Activated T-helper 17 cell treated with anti-CD3 and anti-CD28 coated beads, Interleukin-2, amount 50 U/mL, for 72 hours (primary cell): ENCODE measurements around the gene P2RX2. TPM values are rescaled to one million over a fixed set of nuclear protein-coding genes. Genes with fewer than 3 reads are reported as not detected.

ENCODE experiments used
- ATAC-seq: fragments of 150-1000 bp; cut with Tn5 transposase; replicated peaks from 2 replicates; pipeline ENCODE4 v1.10.0; 2021; ENCODE audit warnings: mild to moderate bottlenecking, moderate library complexity
- H3K27ac Mint-ChIP-seq: one replicate; pipeline ENCODE4 v1.8.0; 2022; ENCODE audit warnings: mixed read lengths
- H3K27me3 Mint-ChIP-seq: one replicate; pipeline ENCODE4 v1.8.0; 2022; ENCODE audit warnings: mixed read lengths
- H3K36me3 Mint-ChIP-seq: one replicate; pipeline ENCODE4 v1.8.0; 2022; ENCODE audit warnings: low read depth, mild to moderate bottlenecking, mixed read lengths
- H3K4me1 Mint-ChIP-seq: one replicate; pipeline ENCODE4 v1.8.0; 2022; ENCODE audit warnings: mixed read lengths
- H3K4me3 Mint-ChIP-seq: one replicate; pipeline ENCODE4 v1.8.0; 2022; ENCODE audit warnings: mild to moderate bottlenecking, mixed read lengths
- H3K9me3 Mint-ChIP-seq: one replicate; pipeline ENCODE4 v1.8.0; 2022; ENCODE audit warnings: mixed read lengths
- total RNA-seq, 2 donors: library from RNA; stranded (reverse); gene quantifications; one replicate each; pipeline ENCODE4 v1.2.3, GENCODE V29; 2022

Gene P2RX2
- total RNA-seq, 2 donors from 2014 or later, result not detected

DNA sequence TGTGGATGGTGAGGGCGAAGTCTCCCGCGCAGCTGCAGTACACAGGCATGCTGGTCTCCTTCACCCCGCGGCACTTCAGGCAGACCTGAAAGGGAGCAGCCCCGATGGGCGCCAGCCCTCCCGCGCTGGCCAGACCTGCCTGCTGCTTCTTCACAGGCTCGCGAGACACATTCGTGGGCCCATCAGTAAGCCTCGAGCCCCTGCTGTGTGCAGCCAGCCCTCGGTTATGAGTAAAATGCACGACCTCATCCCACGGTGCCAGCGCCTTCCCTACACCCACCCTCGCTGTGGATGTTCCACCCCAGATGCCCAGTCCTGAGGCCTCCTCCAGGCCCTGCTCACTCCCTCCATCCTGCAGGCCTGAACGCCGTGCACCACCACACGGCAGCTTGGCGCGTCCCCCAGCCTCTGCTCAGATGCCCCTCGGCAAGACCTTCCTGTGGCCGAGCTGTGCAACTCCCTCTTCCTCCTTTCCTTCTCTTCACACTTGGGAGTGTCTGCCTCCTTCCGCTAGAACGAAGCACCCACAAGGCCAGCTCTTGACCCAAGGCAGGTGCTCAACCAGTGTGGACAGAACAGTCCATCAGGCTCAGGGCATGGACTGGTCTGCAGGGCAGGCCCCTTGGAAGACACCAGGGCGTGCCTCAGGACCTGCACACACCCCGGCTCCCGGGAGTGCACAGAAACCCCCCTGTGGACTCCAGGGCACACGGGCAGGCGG, 6.5 kb downstream of the P2RX2 start:
- Mint-ChIP-seq H3K9me3 (no peaks in the 10 kb centered on the region), H3K27ac (no peak overlapping the region), H3K4me1 (peaks cover 5% of the 10 kb centered on the region), H3K36me3 (peaks cover 26% of the 10 kb centered on the region), H3K27me3 (no peaks in the 10 kb centered on the region), H3K4me3 (no peak overlapping the region)
- no peak for ATAC-seq

DNA sequence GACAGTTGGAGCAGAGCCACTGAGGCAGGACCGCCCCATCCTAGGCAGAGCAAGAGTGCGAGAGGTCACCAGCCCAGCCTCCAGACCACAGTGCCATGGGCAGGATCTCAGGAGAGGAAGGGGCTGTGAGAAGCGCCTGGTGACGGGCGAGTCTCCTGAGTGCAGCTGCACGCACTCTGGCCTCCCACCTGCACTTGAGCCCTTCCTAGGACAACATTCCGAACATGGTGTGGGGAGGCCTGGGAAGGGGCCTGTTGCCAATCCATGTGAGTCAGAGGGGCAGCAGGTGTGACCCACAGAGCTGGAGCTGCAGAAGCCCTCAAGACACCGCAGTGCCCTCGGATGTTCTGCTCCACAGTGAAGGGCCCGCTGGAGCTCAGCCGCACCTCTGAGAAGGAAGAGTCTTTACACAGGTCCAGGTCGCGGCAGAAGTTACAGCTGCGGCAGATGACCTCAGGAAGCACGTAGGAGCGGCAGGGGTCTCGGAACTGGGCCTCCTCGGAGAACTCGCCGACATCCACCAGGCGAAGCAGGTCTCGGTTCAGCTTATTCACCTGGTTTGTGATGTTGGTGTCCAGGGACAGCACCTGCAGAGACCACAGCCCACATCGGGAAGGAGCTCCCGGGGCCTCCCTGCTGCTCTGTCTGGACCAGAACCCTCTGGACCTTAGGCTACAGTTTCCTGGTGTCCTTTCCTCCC, 7.3 kb downstream of the P2RX2 start:
- Mint-ChIP-seq H3K9me3 (no peaks in the 10 kb centered on the region), H3K4me3 (no peak overlapping the region), H3K4me1 (peaks cover 5% of the 10 kb centered on the region), H3K36me3 (peaks cover 34% of the 10 kb centered on the region), H3K27me3 (no peaks in the 10 kb centered on the region), H3K27ac (no peak overlapping the region)
- ATAC-seq, result no peak

DNA sequence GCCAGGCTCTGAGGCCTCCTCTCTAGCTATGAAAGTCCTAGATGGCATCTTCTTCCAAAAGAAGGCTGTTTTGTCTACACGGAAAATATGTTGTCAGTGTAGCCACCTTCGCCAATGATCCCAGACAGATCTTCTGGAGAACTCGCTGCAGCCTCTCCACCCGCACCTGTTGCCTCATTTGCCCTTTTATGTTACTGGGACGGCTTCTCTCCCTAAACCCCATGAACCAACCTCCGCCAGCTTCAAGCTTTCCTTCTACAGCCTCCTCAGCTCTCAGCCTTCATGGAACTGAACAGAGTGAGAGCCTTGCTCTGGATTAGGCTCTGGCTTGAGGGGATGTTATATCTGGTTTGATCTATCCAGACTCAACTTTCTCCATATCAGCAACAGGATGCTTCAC, 10.8 kb downstream of the P2RX2 start:
- H3K4me1 Mint-ChIP-seq, result no peaks in the 10 kb centered on the region
- no peak overlapping the region for H3K27ac Mint-ChIP-seq
- H3K4me3 Mint-ChIP-seq, result no peak overlapping the region
- ATAC-seq, result no peak
- no peaks in the 10 kb centered on the region for H3K27me3 Mint-ChIP-seq
- H3K9me3 Mint-ChIP-seq, result no peaks in the 10 kb centered on the region
- H3K36me3 Mint-ChIP-seq, result peaks cover 68% of the 10 kb centered on the region

DNA sequence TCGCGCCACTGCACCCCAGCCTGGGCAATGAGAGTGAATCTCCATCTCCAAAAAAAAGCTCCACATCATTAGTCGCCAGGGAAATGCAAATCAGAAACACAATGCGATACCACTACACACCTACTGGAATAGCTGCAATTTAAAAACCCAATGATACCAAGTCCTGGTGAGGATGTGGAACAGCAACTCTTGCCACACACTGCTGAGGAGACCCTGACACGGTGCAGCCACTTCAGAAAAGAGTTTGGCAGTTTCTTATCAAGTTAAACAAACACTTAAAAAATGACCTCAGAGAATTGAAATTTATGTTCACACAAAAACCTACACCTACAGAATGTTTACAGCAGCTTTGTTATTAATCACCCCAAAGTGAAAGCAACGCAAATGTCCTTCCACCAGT, 12.1 kb downstream of the P2RX2 start:
- Mint-ChIP-seq H3K4me3 (no peak overlapping the region), H3K27ac (no peak overlapping the region), H3K9me3 (no peaks in the 10 kb centered on the region), H3K36me3 (peaks cover 75% of the 10 kb centered on the region), H3K27me3 (no peaks in the 10 kb centered on the region), H3K4me1 (no peaks in the 10 kb centered on the region)
- no peak for ATAC-seq

GRCh38 chr12:132631666-132632065, 13.1 kb downstream of the P2RX2 start:
- Mint-ChIP-seq H3K27ac (no peak overlapping the region), H3K27me3 (no peaks in the 10 kb centered on the region), H3K36me3 (peaks cover 76% of the 10 kb centered on the region), H3K4me1 (no peaks in the 10 kb centered on the region), H3K9me3 (no peaks in the 10 kb centered on the region), H3K4me3 (no peak overlapping the region)
- ATAC-seq, result no peak

DNA sequence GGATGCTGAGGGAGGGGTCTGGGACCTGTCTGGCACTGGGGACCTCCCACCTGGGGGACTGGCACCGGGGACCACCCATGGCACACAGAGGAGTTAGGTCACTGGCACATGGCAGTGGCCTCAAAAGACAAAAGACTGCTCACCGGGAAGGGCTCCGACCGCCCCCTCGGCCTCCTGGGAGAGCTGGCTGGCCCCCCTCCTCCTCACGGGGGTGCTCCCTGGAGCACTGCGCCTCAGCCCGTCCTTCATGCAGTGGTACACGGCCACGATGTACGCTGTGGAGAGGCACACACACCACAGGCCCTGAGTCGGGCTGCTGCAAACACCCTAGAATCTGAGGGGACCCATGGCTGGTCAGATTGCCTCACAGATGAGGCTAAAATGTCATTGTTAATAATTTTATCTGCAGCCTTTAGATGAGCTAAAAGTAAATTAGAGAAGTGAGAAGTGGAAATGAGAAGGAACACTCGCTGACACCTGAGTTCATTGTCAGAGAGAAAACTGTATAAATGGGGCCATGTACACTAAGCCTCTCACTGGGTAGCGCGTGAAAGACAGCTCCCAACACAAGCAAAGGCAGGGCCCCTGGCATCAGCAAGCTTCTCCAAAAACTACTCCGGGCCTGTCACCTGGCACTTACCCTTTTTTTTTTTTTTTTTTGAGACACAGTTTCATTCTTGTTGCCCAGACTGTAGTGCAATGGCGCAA, 14.1 kb downstream of the P2RX2 start:
- Mint-ChIP-seq H3K4me3 (no peak overlapping the region), H3K27ac (no peak overlapping the region), H3K4me1 (no peaks in the 10 kb centered on the region), H3K36me3 (peaks cover 86% of the 10 kb centered on the region), H3K27me3 (no peaks in the 10 kb centered on the region), H3K9me3 (no peaks in the 10 kb centered on the region)
- ATAC-seq, result no peak

- Mint-ChIP-seq H3K4me3 (no peak overlapping the region), H3K27me3 (no peaks in the 10 kb centered on the region), H3K36me3 (peaks cover 93% of the 10 kb centered on the region), H3K27ac (no peak overlapping the region), H3K4me1 (no peaks in the 10 kb centered on the region), H3K9me3 (no peaks in the 10 kb centered on the region)
- ATAC-seq, result no peak
Measured at GRCh38 chr12:132633398-132633797, 14.8 kb downstream of the P2RX2 start.

DNA sequence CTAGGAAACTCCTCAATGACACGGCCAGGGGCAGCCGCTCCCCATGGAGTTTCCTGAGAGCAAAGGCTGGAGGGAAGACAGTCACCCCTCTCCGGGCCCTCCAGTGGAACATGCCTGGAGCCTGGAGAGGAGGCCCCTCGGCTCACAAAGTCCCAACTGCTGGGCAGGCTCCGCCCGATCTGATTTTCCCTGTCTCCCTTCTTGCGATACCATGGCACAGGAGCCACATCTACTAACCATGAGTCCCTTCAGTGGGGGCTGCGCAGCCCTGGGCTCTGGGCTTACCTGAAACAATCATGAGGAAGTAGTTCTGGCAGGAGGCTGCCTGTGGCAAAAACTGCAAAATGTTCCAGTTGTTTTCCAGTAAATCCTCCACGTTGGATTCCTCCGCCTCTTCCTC, 15.3 kb downstream of the P2RX2 start:
- no peaks in the 10 kb centered on the region for H3K4me1 Mint-ChIP-seq
- no peaks in the 10 kb centered on the region for H3K9me3 Mint-ChIP-seq
- H3K4me3 Mint-ChIP-seq, result no peak overlapping the region
- H3K27ac Mint-ChIP-seq, result peak overlapping the region; percentile 45
- peaks cover 98% of the 10 kb centered on the region for H3K36me3 Mint-ChIP-seq
- ATAC-seq, result no peak
- H3K27me3 Mint-ChIP-seq, result no peaks in the 10 kb centered on the region

DNA sequence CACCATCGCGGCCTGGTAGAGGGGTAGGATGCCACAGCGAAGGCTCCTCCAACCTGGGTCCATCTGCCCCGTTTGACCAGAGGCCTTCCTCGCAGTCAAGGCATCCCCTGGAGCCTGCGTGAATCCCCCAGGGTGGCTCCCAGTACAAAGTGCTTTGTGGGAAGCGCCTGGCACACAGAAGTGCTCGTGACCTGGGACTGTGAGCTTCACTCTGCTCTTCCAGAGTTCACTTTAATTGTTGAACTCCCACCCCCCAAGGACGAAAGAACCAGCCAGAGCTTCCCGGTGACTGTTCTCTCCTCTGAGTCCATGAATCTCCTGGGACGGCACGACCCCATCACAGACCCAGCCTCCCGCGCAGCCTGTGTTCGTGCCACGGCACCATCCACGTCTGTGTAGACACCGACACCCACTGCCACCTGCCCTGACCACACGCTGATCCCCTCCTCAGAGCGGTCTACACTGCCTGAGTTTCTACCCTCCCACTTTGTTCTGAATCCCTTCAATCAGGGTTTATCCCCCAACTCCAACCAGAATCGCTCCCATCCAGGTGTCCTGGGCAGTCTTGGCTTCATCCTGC, 15.9 kb downstream of the P2RX2 start:
- H3K4me1 Mint-ChIP-seq, result no peaks in the 10 kb centered on the region
- no peak for ATAC-seq
- H3K27ac Mint-ChIP-seq, result peak overlapping the region; percentile 45
- no peaks in the 10 kb centered on the region for H3K9me3 Mint-ChIP-seq
- no peak overlapping the region for H3K4me3 Mint-ChIP-seq
- peaks cover 100% of the 10 kb centered on the region for H3K36me3 Mint-ChIP-seq
- H3K27me3 Mint-ChIP-seq, result no peaks in the 10 kb centered on the region

GRCh38 chr12:132635076-132635955, 16.7 kb downstream of the P2RX2 start:
- H3K27me3 Mint-ChIP-seq, result no peaks in the 10 kb centered on the region
- peaks cover 99% of the 10 kb centered on the region for H3K36me3 Mint-ChIP-seq
- no peak for ATAC-seq
- H3K27ac Mint-ChIP-seq, result peak overlapping the region; percentile 45
- H3K4me1 Mint-ChIP-seq, result no peaks in the 10 kb centered on the region
- H3K4me3 Mint-ChIP-seq, result no peak overlapping the region
- no peaks in the 10 kb centered on the region for H3K9me3 Mint-ChIP-seq

- no peak for ATAC-seq
- Mint-ChIP-seq H3K27me3 (no peaks in the 10 kb centered on the region), H3K4me3 (no peak overlapping the region), H3K27ac (no peak overlapping the region), H3K36me3 (peaks cover 99% of the 10 kb centered on the region), H3K9me3 (no peaks in the 10 kb centered on the region), H3K4me1 (no peaks in the 10 kb centered on the region)
Measured at GRCh38 chr12:132637811-132638210, 19.2 kb downstream of the P2RX2 start.

- Mint-ChIP-seq H3K27ac (no peak overlapping the region), H3K4me1 (no peaks in the 10 kb centered on the region), H3K9me3 (no peaks in the 10 kb centered on the region), H3K36me3 (peaks cover 97% of the 10 kb centered on the region), H3K27me3 (no peaks in the 10 kb centered on the region), H3K4me3 (no peak overlapping the region)
- no peak for ATAC-seq
Measured at GRCh38 chr12:132638541-132639408, 20.2 kb downstream of the P2RX2 start.

- ATAC-seq, result no peak
- H3K27me3 Mint-ChIP-seq, result no peaks in the 10 kb centered on the region
- H3K27ac Mint-ChIP-seq, result no peak overlapping the region
- H3K36me3 Mint-ChIP-seq, result peaks cover 92% of the 10 kb centered on the region
- no peaks in the 10 kb centered on the region for H3K9me3 Mint-ChIP-seq
- H3K4me1 Mint-ChIP-seq, result no peaks in the 10 kb centered on the region
- no peak overlapping the region for H3K4me3 Mint-ChIP-seq
Measured at GRCh38 chr12:132639956-132640520, 21.5 kb downstream of the P2RX2 start.
